ENCODE results near the gene ZSCAN22.
"Not testable (repeated sequence)": the region's sequence is repeated elsewhere in the genome, so short reads cannot be mapped to it uniquely, and the experiment has no call there.

The ZSCAN22 gene

DNA sequence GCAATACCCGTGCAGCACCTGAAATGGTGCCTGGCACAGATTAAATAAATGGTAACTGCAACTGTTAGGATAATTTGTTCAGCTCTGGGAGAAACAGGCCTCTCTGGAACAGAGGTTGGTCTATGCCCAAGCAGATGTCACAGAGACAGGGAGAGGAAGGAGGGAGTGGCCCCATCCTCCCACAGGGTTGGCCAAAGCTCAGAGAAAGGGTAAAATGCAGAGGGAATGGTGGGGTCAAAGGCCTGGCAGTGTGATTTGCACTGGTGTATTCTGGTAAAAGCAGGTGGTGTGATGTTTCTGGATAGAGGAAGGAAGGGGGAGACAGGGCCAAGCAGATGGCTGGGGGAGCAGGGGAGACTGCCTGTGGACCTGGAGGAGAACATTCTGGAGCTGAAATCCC is 9.4 kb downstream of the ZSCAN22 start:
- Histone ChIP-seq H3K9me3 (ENCODE audit: control insufficient read depth, insufficient read depth, low read length) (no peaks in the 10 kb centered on the region), H3K27ac (ENCODE audit: low read length) (no peak overlapping the region), H3K4me3 (ENCODE audit: low read length) (no peak overlapping the region), H3K36me3 (ENCODE audit: control insufficient read depth, insufficient read depth, low read length) (peaks cover 6% of the 10 kb centered on the region; the same call in 1 of the 2 replicates), H3K4me1 (ENCODE audit: control insufficient read depth, insufficient read depth, low read length) (no peaks in the 10 kb centered on the region), H3K27me3 (ENCODE audit: control insufficient read depth, insufficient read depth, low read length) (no peaks in the 10 kb centered on the region)
- no CpG with 5 or more reads among the region's 1 CpG for WGBS (ENCODE audit: insufficient coverage, insufficient read length)
- no peak for DNase-seq (ENCODE audit: low read depth, low spot score)

DNA sequence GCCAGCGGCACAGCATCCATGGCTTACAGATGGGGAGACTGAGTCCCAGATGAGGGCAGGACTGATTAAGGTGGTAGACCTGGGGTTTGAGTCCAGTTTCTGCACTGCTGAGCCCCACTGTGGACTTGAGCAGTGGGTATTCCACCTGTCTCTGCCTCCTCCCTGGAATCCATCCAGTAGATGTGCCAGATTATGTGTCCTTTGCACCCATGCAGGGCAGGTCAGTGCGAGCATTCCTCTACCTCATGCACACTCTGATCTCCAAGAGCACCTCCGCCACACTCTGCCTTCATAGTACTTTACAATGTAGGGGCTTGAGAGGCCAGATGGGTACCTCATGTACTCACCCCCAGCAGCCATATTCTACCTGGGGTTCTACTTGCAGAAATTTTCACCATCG is 10.0 kb downstream of the ZSCAN22 start:
- no peaks in the 10 kb centered on the region for H3K4me1 ChIP-seq (ENCODE audit: control insufficient read depth, insufficient read depth, low read length)
- H3K27ac ChIP-seq (ENCODE audit: low read length) = no peak overlapping the region
- no peaks in the 10 kb centered on the region for H3K27me3 ChIP-seq (ENCODE audit: control insufficient read depth, insufficient read depth, low read length)
- no CpG with 5 or more reads among the region's 4 CpGs for WGBS (ENCODE audit: insufficient coverage, insufficient read length)
- peaks cover 6% of the 10 kb centered on the region; the same call in 1 of the 2 replicates for H3K36me3 ChIP-seq (ENCODE audit: control insufficient read depth, insufficient read depth, low read length)
- no peaks in the 10 kb centered on the region for H3K9me3 ChIP-seq (ENCODE audit: control insufficient read depth, insufficient read depth, low read length)
- DNase-seq (ENCODE audit: low read depth, low spot score) = no peak
- no peak overlapping the region for H3K4me3 ChIP-seq (ENCODE audit: low read length)

- Histone ChIP-seq H3K27me3 (ENCODE audit: control insufficient read depth, insufficient read depth, low read length) (no peaks in the 10 kb centered on the region), H3K4me1 (ENCODE audit: control insufficient read depth, insufficient read depth, low read length) (no peaks in the 10 kb centered on the region), H3K36me3 (ENCODE audit: control insufficient read depth, insufficient read depth, low read length) (peaks cover 6% of the 10 kb centered on the region; the same call in 1 of the 2 replicates), H3K9me3 (ENCODE audit: control insufficient read depth, insufficient read depth, low read length) (no peaks in the 10 kb centered on the region), H3K4me3 (ENCODE audit: low read length) (no peak overlapping the region), H3K27ac (ENCODE audit: low read length) (no peak overlapping the region)
- WGBS (ENCODE audit: insufficient coverage, insufficient read length) = no CpG with 5 or more reads among the region's 11 CpGs
- no peak for DNase-seq (ENCODE audit: low read depth, low spot score)
Measured at GRCh38 chr19:58338336-58338735, 11.5 kb downstream of the ZSCAN22 start.

GRCh38 chr19:58338825-58339558 is 12.2 kb downstream of the ZSCAN22 start:
- WGBS (ENCODE audit: insufficient coverage, insufficient read length) = no CpG with 5 or more reads among the region's 30 CpGs
- H3K36me3 ChIP-seq (ENCODE audit: control insufficient read depth, insufficient read depth, low read length) = peaks cover 6% of the 10 kb centered on the region; the same call in 1 of the 2 replicates
- DNase-seq (ENCODE audit: low read depth, low spot score) = no peak
- no peaks in the 10 kb centered on the region for H3K9me3 ChIP-seq (ENCODE audit: control insufficient read depth, insufficient read depth, low read length)
- no peak overlapping the region for H3K27ac ChIP-seq (ENCODE audit: low read length)
- H3K4me3 ChIP-seq (ENCODE audit: low read length) = no peak overlapping the region
- no peaks in the 10 kb centered on the region for H3K4me1 ChIP-seq (ENCODE audit: control insufficient read depth, insufficient read depth, low read length)
- no peaks in the 10 kb centered on the region for H3K27me3 ChIP-seq (ENCODE audit: control insufficient read depth, insufficient read depth, low read length)

DNA sequence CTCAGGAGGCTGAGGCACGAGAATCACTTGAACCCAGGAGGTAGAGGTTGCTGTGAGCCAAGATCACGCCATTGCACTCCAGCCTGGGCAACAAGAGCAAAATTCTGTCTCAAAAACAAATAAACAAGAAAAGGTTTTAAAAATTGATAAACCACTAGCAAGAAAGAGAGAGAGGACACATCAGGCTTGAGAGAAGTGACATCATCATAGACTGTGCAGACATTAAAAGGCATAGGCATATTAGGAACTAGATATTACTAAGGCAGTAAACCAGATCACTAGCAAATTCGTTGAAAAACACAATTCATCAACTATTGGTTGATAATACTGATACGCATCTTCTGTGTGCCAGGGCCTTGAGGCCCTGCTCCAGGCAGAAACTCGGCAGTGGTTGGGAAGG is 18.8 kb downstream of the ZSCAN22 start:
- Histone ChIP-seq H3K36me3 (ENCODE audit: control insufficient read depth, insufficient read depth, low read length) (no peaks in the 10 kb centered on the region; the same call in 1 of the 2 replicates), H3K4me3 (ENCODE audit: low read length) (no peak overlapping the region), H3K27me3 (ENCODE audit: control insufficient read depth, insufficient read depth, low read length) (no peaks in the 10 kb centered on the region; the same call in 1 of the 2 replicates), H3K27ac (ENCODE audit: low read length) (no peak overlapping the region), H3K4me1 (ENCODE audit: control insufficient read depth, insufficient read depth, low read length) (no peaks in the 10 kb centered on the region), H3K9me3 (ENCODE audit: control insufficient read depth, insufficient read depth, low read length) (no peaks in the 10 kb centered on the region)
- no peak for DNase-seq (ENCODE audit: low read depth, low spot score)
- WGBS (ENCODE audit: insufficient coverage, insufficient read length) = no CpG with 5 or more reads among the region's 5 CpGs

DNA sequence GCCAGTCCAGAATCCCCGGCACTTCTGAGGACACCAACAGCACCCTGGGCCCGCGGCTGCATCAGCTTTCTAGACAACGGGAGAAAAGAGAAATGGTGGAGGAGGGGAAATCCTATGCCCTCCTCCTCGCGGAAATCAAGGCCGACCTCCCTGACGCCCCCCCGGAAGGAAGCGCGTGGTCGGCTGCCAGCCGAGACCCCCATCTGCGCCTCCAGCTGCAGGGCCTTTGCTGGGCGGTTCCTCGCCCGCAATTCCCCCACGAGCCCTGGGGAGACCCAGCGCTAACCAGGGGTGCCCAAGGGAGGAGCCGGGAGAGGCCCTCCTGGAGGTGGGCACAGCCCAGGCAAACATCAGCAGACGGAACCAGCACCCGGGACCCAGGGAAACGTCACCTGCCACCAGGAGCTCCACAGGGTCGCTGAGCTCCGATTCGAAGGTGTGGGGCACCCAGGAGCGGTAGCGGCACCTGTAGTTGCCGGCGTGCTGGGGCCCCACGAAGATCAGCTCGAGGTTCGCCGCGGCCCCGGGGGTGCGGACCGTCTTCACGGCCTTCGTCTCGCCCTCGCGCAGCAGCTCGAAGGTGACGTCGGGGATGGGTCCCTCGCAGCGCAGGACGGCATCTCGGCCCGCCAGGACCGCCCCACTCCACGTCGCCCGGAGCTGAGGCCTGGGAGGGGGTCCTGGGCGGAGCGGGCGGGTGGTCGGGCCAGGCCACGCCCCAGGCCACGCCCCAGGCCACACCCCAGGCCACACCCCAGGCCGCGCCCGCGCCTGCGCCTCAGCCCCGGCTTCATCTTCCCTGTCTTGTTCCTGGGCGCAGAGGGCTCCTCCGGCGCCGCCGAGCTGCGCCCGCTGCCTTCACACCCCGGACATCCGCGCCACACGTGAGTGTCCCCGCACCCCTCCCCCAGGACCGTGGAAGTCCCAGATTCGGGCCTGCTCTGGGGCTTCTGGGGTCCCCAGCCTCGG is 20.5 kb downstream of the ZSCAN22 start:
- H3K4me1 ChIP-seq (ENCODE audit: control insufficient read depth, insufficient read depth, low read length) = no peaks in the 10 kb centered on the region
- DNase-seq (ENCODE audit: low read depth, low spot score) = no peak
- no peaks in the 10 kb centered on the region for H3K9me3 ChIP-seq (ENCODE audit: control insufficient read depth, insufficient read depth, low read length)
- no peaks in the 10 kb centered on the region; the same call in 1 of the 2 replicates for H3K27me3 ChIP-seq (ENCODE audit: control insufficient read depth, insufficient read depth, low read length)
- H3K27ac ChIP-seq (ENCODE audit: low read length) = no peak overlapping the region
- no peaks in the 10 kb centered on the region; the same call in 1 of the 2 replicates for H3K36me3 ChIP-seq (ENCODE audit: control insufficient read depth, insufficient read depth, low read length)
- WGBS (ENCODE audit: insufficient coverage, insufficient read length) = no CpG with 5 or more reads among the region's 82 CpGs
- H3K4me3 ChIP-seq (ENCODE audit: low read length) = peak overlapping the region; percentile 53; the same call in 1 of the 2 replicates

DNA sequence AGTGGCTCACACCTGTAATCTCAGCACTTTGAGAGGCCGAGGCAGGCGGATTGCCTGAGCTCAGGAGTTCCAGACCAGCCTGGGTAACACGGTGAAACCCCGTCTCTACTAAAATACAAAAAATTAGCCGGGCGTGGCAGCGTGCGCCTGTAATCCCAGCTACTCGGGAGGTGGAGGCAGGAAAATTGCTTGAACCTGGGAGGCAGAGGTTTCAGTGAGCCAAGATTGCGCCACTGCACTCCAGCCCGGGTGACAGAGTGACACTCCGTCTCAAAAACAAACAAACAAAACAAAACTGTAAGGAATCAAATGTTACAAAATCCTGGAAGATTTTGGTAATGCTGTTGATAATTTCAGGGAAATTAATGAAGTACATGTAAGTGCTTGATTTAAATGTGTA is 21.3 kb downstream of the ZSCAN22 start:
- H3K9me3 ChIP-seq (ENCODE audit: control insufficient read depth, insufficient read depth, low read length); H3K36me3 ChIP-seq (ENCODE audit: control insufficient read depth, insufficient read depth, low read length); H3K27ac ChIP-seq (ENCODE audit: low read length); H3K27me3 ChIP-seq (ENCODE audit: control insufficient read depth, insufficient read depth, low read length); DNase-seq (ENCODE audit: low read depth, low spot score); H3K4me1 ChIP-seq (ENCODE audit: control insufficient read depth, insufficient read depth, low read length): not testable (repeated sequence)
- H3K4me3 ChIP-seq (ENCODE audit: low read length) = peak overlapping the region; percentile 53; the same call in 1 of the 2 replicates
- WGBS (ENCODE audit: insufficient coverage, insufficient read length) = no CpG with 5 or more reads among the region's 12 CpGs

DNA sequence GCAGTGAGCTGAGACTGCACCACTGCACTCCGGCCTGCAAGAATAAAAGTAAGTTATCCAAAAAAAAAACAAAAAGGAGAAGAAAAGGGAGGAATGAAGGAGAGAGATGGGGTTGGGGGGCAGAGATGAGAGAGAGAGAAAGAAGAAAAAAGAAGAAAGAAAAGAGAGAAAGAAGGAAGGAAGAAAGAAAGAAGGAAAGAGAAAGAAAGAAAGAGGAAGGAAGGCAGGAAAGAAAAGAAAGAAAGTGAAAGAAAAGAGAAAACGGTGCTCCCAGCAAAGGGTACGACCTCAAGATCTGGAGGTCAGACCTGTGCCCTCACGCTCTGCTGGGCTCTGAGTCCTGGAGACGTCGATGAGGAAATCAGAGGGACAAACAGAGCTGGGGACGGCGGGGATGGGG is 22.8 kb downstream of the ZSCAN22 start:
- no peaks in the 10 kb centered on the region; the same call in 1 of the 2 replicates for H3K27me3 ChIP-seq (ENCODE audit: control insufficient read depth, insufficient read depth, low read length)
- no peaks in the 10 kb centered on the region; the same call in 1 of the 2 replicates for H3K36me3 ChIP-seq (ENCODE audit: control insufficient read depth, insufficient read depth, low read length)
- no peak overlapping the region for H3K4me3 ChIP-seq (ENCODE audit: low read length)
- H3K27ac ChIP-seq (ENCODE audit: low read length) = no peak overlapping the region
- H3K9me3 ChIP-seq (ENCODE audit: control insufficient read depth, insufficient read depth, low read length) = no peaks in the 10 kb centered on the region
- WGBS (ENCODE audit: insufficient coverage, insufficient read length) = no CpG with 5 or more reads among the region's 8 CpGs
- no peak for DNase-seq (ENCODE audit: low read depth, low spot score)
- H3K4me1 ChIP-seq (ENCODE audit: control insufficient read depth, insufficient read depth, low read length) = no peaks in the 10 kb centered on the region

DNA sequence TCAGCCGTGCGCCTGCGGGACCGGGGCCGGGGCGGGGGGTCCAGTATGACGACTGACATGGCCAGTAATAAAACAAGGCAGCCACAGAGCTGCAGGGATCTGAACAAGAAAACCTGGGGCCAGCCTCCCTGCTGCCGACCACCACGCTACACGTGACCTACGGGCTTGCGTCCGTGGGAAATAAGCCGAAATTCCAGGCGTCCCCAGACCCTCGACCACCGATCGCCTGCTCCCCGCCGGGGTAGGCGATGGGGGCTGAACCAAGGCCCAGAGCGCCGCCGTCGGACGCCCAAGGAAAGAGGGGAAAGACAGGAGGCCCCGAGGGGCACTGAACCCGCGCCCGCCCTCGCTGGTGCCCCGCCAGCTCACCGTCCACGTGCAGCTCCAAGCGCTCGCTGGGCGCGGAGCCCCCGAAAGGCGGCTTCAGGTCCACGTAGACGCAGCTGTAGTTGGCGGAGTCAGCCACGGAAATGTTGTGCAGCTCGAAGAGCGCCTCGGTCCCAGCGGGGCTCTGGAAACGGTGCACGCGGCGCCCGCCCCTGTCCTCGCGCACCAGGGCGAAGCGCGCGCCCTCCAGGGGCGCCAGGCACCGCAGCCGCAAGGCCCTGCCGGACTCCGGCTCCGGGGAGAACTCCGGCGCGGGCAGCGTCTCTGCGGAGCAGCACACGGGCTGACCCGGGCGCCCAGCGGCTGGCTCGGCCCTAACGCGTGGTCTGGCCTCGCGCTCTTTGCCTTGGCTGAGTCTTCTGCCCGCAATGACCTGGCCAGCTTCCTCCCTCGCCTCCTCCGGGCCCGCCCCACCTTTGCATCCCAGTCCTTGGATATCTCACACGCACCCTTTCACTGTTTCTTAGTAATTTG is 23.4 kb downstream of the ZSCAN22 start:
- H3K4me1 ChIP-seq (ENCODE audit: control insufficient read depth, insufficient read depth, low read length) = no peaks in the 10 kb centered on the region
- no peak for DNase-seq (ENCODE audit: low read depth, low spot score)
- no peaks in the 10 kb centered on the region for H3K9me3 ChIP-seq (ENCODE audit: control insufficient read depth, insufficient read depth, low read length)
- no peaks in the 10 kb centered on the region; the same call in 1 of the 2 replicates for H3K27me3 ChIP-seq (ENCODE audit: control insufficient read depth, insufficient read depth, low read length)
- no peak overlapping the region for H3K27ac ChIP-seq (ENCODE audit: low read length)
- no peak overlapping the region for H3K4me3 ChIP-seq (ENCODE audit: low read length)
- H3K36me3 ChIP-seq (ENCODE audit: control insufficient read depth, insufficient read depth, low read length) = no peaks in the 10 kb centered on the region; the same call in 1 of the 2 replicates
- WGBS (ENCODE audit: insufficient coverage, insufficient read length) = no CpG with 5 or more reads among the region's 84 CpGs
